Activated T-helper 1 cell treated with Interleukin-2 at 50 U/mL for 16 hours (primary cell): ENCODE measurements around the gene KLK2.
A peak's percentile ranks its signal among the peaks of the same experiment; 100 is the strongest.

Source experiments
- DNase-seq: peaks from one replicate; pipeline ENCODE4 v3.0.0-alpha.2; 2020; ENCODE audit warnings: low read depth

Gene KLK2

DNA sequence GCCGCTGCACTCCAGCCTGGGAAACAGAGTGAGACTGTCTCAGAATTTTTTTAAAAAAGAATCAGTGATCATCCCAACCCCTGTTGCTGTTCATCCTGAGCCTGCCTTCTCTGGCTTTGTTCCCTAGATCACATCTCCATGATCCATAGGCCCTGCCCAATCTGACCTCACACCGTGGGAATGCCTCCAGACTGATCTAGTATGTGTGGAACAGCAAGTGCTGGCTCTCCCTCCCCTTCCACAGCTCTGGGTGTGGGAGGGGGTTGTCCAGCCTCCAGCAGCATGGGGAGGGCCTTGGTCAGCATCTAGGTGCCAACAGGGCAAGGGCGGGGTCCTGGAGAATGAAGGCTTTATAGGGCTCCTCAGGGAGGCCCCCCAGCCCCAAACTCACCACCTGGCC lies at the start of gene KLK2:
TSS of gene KLK2 (plus strand) at position 384 of the 400 bp plus-strand sequence. CDS start 35 bp downstream, outside the sequence.
- DNase-seq = no peak

DNA sequence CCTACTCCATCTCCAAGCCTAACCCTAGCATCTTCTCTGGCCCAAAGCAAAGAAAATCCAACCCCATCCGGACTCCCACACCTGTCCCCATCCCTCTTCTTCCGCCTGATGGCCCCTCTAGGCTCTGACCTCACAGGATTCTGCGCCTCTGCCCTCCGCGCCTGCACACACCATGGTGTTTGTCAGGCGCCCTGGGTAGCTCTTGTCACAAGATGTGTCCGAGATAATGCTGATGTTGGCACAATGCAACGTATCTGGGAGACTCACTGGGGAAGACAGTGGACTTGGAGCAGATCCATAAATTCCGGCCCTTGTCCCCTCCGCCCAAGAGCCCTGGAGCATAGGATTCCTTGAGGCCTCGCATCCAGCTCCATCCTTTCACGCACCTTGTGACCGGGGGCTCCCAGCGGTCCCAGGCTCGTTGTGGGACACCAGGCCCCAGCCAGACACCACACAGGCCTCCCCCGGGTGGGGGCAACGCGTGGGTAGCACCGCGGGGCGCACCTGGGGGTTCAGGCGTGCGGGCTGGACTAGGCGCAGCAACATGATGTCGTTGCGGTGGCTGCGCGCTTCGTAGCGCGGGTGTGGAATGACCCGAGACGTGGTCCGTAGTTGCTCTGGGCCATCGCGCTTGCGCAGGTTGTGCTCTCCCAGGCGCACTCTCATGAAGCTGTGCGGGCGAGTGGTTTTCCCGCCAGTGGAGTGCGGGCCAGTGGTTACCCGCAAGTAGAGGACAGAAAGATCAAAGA lies 46.6 kb upstream of the KLK2 start:
- no peak for DNase-seq

DNA sequence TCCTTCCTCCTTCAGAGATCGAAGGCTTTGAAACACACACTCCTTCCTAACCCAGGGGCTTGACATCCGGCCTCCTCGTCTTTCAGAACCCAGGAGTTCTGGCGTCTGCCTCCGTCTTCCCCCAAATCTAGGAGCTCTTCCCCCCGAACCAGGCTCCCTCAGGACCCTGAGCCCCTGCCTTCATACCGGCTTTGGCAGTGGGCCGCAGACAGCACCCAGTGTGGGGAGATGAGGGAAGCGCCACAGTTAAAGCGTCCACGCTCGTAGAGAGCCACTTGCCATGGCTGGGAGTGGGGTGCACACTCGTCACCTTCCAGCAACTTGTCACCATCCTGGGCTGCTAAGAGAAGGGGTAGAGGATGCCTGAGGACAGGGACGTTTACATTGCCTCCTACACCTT lies 45.8 kb upstream of the KLK2 start:
- DNase-seq = no peak

DNA sequence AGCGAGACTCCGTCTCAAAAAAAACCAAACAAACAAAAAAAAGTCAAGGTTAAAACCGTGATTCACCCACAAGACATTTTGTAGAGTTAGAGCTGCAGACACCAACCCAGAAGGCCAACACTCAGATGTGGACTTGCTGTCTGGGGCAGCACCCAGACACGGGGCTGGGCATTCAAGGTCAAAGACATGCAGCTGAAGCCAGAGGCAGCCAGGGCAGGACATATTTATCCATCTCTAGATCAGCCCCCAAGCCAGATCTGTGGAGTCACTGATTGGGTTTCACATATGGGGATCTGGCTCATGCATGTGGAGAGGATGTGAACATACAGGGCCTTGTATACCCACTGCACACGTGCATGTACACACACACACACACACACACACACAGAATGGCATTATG lies 43.4 kb upstream of the KLK2 start:
- no peak for DNase-seq

DNA sequence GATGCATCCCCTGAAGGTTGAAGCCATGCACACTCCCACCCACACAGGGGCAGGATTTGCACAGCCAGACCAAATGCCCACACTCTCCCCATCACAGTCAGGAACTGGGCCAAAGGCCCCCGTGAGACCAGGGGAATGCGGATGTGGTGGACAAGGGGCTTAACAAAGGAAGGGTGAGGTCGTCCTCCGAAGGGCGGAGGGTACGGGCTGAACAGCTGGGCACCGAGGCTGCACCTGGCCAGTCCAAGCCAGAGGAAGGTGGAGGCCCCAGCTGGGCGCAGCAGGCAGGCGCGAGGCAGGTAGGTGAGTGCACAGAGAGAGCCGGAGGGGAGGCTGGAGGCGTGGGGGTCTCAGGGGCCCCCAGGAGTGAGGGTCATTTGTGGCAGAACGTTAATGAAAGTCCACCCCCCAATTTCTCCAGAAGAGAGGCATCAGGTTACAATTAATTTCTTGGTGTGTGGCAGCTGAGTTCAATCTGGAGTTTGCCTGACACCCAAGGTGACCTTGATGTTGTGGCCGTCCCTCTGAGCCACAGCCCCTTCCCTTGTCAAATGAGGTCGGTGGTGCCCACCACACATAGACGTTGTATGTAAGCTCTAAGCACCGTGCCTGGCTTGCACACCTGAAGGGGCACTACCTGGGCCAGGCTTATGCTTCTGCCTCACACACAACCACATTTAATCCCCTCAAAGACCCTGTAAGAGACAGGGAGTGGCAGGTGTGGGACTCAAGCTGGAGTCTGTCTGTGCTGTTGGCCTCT lies 42.8 kb upstream of the KLK2 start:
- no peak for DNase-seq

DNA sequence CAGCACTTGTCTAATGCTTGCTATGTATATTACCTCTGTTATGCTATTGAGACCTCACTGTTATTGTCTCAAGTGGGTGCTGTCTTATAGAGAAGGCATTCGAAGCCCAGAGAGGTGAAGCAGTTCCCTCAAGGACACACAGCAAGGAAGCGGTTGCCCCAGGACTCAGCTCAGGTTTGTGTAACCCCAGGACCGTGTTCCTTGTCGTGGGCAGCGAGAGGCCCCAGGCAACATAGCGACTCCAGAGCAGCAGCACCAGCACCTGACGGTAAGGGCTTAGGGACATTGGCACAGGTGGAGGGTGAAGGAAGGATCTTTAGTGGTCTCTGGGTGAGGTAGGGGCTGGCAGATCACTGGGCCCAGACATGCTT lies 42.2 kb upstream of the KLK2 start:
- no peak for DNase-seq

DNA sequence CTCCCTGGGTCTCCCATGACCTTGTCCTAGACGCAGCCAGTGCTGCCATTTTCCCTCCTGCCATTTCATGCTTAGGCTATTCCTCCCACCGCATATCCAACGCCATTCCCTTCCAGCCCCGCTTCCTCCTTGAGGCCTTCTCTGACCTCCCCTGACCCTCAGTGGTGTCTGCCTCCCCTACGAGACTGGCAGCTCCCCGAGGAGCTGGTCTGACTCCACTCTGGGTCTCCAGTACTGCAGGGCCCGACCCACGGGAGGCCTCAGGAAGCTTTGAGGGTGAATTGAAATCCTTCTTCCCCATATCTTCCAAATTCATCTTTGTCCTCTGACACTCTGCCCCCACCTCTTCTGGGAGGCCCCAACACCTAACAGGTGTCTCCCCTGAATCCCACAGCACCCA lies 40.6 kb upstream of the KLK2 start:
- no peak for DNase-seq

DNA sequence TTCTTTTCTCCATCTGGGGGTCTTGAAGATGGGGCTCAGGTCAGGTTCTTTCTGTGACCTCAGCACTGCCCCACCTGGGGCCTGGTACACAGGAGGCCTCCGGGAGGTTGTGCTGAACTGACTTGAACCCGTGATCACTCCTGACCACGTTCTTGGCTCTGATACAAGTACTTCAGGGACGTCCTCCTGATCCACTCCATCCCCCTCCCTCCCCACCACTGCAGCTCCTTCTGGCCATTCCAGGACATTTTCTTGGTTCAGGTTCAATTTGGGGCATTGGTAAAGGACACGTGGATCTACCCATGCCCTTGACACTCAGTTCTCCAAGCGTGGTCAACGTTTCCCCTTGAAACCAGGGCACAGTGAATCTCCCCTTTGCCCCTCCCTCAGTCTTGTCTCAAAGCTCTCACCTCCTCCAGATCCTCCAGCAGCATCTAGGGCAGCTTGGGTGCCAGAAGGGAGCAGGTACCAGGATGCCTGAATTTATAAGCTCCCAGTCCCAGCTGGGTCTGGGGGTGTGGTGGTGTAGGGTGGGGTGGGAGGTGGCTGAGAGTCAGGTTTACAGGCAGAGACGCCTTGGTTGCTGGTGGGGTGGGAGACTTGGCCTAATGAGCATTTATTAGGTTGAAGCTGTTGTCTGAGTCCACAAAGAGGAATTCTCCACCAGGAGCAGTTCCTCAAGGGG lies 40.0 kb upstream of the KLK2 start, which contains the start of gene KLK15:
TSS of gene KLK15 (minus strand) at position 458 of the 685 bp plus-strand sequence. CDS start 2,082 bp downstream, outside the sequence.
- DNase-seq = no peak

DNA sequence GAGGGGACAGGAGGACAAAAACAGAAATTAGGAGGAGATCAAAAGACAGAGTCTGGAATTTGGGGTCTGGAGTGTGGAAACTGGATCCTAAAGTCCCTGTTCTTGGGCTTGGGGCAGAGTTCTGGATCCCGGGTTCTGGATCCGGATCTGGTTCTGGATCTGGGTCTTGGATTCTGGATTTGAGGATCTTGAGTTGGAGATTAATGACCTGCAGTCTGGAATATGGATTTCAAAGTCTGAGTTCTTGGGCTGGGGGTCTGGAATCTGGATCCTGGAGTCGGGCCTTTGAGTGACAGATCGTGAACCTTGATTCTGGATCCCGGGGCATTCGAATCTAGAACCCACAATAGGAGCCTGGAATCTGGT lies 39.5 kb upstream of the KLK2 start:
- DNase-seq = no peak

DNA sequence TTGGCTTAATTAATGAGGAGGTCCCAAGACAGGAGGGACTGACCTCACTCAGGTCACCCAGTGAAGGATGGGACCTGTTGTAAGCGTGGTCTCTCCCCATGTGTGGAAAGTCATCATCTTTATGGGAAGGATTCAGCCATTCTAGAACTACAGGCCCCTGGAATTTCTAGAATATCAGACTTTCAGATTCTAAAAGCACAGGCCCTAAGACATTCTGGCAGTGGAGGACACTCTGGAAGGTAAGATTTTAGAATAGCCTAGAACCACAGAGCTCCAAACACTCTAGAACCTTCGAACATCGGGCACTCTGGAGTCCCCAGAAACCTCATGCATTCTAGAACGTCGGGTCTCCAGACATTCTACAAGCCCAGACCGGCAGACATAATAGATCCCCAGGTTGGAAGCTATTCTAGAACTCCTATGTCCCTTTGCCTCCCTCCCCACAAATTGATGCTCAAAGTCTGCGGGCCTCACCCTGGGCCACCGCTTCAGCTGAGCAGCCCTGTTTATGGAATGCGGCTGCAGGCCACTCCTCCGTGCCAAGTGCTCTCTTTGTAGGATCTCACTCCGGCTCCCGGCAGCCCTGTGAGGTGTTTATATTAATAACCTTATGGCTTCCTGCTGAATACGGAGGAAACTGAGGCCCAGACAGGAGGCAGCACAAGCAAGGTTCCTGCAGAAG lies 38.0 kb upstream of the KLK2 start:
- DNase-seq = no peak

DNA sequence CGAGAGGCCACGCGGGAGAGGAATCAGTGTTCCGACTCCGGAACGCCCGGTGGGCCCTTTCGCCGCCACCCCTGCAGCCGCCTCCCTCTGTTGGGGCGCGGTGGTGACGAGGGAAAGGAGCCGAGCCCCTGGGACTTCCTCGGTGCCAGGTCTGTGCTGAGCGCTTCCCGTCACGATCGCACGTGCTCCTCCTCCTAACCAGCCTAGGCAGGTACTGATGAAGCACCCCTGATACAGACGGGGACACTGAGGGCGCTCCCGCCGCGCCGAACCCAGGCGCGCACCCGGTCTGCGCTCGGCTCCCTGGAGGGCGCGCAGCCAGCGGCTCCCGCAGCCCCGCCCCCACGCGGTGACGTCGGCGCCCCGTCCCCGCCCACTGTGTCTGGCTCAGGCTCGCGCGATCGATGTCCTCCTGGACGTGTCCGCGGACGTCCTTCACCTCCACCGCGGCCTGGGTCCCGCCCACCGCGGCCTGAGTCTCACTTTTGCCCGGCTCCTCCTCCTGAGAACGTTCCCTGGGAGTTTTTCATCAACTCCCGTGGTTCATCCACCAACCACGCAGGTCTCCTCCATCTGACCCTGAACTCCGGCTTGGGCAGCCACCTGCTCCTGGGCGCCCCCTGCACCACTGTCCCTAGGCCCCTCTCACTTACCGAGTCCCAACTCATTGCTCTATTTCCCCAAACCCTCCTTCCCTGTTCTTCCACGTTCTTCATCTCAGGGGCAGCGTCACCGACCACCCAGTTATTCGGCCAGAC lies 37.3 kb upstream of the KLK2 start:
- DNase-seq = peak; percentile 29

DNA sequence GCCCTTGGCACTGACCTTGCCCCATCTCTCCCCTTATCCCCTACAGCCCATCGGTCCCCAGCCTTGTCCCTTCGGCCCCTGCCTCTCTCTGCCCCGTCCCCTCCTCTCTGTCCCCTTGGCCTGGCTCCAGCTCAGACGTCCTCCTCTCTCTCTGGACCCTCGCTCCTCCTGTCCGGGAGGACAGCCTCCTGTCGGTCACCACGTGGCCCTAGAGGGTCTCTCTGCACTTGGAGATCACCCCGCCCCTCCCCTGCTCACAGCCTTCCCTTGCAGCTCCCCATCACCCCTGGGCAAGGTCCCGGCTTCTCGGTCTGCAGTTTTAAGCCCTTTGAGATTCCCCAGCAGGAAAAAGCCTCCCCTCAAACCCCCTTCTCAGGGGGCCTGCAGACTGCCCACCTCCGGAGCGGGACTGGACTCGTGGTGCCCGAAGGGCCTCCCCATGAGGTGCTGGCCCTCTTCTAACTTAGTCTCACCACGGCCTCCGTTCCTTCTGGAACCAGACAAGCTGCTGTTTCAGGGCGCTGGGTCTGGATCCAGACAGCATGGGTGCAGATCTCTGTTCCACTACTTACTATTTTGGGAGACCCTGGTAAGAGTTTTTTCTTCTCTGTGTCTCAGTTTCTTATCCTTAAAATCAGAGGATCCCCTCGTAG lies 36.6 kb upstream of the KLK2 start:
- no peak for DNase-seq

DNA sequence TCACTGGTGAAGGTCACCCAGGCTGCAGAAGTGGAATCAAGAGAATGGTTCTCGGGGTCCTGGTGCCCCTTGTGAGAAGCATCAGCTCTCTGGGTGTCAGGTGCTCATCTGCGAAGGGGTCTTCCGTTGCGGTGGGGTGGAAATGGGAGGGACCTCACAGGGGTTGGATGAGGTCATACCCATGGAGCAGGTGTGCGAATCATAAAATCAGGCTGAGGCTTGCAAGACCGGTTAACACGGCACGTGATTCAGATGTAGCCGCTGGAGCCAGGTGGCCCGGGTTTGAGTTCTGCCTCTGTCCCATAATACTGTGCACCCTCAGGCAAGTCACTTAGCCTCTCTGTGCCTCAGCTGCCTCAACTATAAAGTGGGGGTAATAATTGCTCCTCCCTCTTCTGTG lies 35.9 kb upstream of the KLK2 start:
- no peak for DNase-seq

DNA sequence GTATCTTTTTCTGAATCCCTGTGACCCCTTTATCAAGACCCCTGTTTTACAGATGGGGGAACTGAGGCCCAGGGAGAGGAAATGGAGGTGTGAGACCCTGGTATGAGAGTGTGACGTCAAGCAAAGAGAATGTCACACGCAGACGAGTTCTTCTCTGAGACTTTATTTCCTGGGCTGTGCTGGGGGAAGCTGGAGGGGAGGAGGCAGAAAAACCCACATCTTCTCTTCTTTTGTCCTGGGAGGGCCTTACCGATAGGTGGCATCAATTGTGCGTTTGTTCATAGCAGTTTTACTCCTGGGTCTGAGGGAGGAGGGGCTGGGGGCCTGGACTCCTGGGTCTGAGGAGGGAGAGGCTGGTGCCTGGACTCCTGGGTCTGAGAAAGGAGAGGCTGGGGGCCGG lies 35.0 kb upstream of the KLK2 start:
- no peak for DNase-seq

DNA sequence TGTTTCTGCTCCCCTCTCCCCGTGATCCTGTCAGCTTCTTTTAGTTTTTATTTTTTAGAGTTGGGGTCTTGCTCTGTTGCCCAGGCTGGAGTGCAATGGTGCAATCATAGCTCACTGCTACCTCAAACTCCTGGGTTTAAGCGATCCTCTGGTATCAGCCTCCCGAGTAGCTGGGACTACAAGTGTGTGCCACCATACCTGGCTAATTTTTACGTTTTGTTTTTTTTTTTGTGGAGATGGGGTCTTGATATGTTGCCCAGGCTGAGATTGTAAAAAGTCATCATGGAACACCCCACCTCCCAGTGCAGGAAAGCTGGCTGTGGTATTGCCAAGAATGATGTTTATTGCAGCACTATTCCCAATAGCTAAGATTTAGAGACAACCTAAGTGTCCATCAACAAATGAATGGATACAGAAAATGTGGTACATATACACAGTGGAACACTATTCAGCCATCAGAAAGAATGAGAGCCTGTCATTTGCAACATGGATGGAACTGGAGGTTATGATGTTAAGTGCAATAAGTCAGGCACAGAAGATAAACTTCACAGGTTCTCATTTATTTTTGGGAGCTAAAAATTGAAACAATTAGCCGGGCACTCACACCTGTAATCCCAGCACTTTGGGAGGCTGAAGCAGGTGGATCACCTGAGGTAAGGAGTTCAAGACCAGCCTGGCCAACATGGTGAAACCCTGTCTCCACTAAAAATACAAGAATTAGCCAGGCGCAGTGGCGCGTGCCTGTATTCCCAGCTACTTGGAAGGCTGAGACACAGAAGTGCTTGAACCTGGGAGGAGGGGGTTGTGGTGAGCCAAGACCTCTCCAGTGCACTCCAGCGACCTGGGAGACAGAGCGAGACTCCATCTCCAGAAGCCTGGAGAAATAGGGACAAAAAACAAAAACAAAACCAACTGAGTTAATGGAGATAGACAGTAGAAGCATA lies 33.3 kb upstream of the KLK2 start:
- no peak for DNase-seq

DNA sequence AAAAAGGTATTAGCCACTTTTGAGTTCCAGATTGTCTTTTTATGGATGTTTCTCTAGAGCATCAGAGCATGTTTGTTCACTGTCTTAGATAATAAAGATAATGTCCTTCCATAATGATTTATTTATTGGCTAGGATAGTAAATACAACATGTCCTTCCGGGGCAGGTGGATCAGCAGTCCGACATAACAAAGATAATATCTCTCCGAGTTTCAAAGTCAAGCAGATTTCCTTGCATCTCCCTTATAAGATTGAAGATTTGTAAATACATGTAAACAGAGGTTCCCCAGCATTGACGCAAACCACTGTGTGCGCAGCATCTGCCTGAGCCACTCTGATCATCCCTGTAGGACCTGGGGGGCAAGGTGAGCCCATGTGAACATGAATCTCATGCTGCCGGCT lies 31.1 kb upstream of the KLK2 start:
- DNase-seq = no peak

DNA sequence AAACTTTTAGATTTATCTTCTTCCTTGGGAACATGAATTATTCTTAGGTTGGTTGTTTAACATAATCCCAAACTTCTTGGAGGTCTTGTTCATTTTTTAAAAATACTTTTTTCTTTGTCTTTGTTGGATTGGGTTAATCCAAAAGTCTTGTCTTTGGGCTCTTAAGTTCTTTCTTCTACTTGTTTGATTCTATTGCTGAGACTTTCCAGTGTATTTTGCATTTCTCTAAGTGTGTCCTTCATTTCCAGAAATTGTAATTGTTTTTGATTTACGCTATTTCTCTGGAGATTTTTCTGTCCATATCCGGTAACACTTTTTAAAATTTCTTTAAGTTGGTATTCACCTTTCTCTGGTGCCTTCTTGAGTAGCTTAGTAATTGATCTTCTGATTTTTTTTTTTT lies 30.0 kb upstream of the KLK2 start:
- no peak for DNase-seq

DNA sequence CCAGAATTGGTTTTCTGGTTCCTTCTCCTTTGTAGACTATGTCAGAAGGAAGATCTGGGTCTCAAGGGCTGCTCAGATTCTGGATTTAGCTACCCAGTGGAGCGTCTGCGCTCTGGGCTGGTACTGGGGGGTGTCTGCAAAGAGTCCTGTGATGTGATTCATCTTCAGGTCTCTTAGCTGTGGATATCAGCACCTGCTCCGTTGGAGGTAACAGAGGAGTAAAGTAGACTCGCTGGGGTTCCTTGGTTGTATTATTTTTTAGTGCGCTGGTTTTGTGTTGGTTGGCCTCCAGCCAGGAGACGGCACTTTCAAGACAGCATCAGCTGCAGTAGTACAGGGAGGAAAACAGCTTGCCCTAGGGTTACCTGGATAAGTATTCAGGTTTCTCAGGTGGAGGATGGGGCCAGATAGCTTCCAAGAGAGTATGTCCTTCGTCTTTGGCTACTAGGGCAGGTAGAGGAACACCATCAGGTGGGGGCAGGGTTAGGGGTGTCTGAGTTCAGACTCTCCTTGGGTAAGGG lies 29.5 kb upstream of the KLK2 start:
- no peak for DNase-seq

DNA sequence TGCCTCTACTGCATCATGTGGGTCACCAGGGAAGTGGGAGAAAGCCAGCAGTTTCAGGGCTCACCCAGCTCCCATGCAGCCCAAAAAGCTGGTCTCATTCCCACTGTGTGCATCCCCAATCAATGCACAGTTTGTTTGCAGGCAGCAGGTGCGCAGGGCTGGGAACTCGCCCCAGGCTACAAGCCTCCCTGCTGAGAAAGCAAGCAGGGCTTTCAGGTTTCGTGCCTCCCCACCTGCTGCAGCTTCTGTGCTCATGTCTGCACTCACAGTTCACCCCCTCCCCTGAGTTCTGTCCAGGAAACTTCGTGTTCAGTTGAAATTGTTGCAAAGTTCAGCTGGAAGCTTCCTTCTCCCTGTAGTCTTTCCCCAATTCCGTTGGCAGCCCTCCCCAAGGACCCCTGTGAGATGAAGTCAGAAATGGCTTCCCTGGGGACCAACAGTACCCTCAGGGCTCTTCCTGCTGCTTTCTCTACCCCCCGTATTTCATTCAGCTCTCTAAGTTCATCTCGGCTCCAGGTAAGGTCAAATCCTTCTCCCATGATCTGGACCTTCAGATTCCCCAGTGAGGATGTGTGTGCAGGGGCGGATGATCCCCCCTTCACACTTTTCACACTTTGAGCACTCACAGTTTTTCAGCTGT lies 28.8 kb upstream of the KLK2 start:
- DNase-seq = no peak
